Thymus (tissue), 11 donors: ENCODE data around the gene AKT3. TPM values are rescaled to one million over a fixed set of nuclear protein-coding genes. Genes with fewer than 3 reads are reported as not detected.

Experiments
- DNase-seq, 9 donors: peaks; one replicate each; pipeline ENCODE4 v3.0.0-alpha.2; 2013; ENCODE audit warnings: low spot score in 9 of 9, low read depth in 6 of 9, missing footprints in 1 of 9
- H3K27ac ChIP-seq, 2 donors: one replicate each; pipeline ENCODE4 v1.5.1; 2013; ENCODE audit warnings: control low read depth in 1 of 2, low read depth in 1 of 2, low read length in 1 of 2, mild to moderate bottlenecking in 1 of 2, moderate library complexity in 1 of 2
- H3K27me3 ChIP-seq, 2 donors: one replicate each; pipeline ENCODE4 v1.5.1; 2013; ENCODE audit warnings: low read length in 1 of 2; ENCODE audit not compliant: control insufficient read depth in 2 of 2, insufficient read depth in 1 of 2
- H3K36me3 ChIP-seq, 2 donors: one replicate each; pipeline ENCODE4 v1.5.1; 2013; ENCODE audit warnings: low read length in 1 of 2, mild to moderate bottlenecking in 1 of 2, moderate library complexity in 1 of 2; ENCODE audit not compliant: control insufficient read depth in 2 of 2, insufficient read depth in 2 of 2
- H3K4me1 ChIP-seq, 2 donors: one replicate each; pipeline ENCODE4 v1.5.1; 2013; ENCODE audit warnings: low read length in 2 of 2; ENCODE audit not compliant: control insufficient read depth in 2 of 2, insufficient read depth in 2 of 2
- H3K4me3 ChIP-seq, 2 donors: one replicate each; pipeline ENCODE4 v1.5.1; 2013; ENCODE audit warnings: low read length in 2 of 2, control low read depth in 1 of 2, mild to moderate bottlenecking in 1 of 2
- H3K9me3 ChIP-seq, 2 donors: one replicate each; pipeline ENCODE4 v1.5.1; 2013; ENCODE audit warnings: low read length in 1 of 2, mild to moderate bottlenecking in 1 of 2; ENCODE audit not compliant: control insufficient read depth in 2 of 2, insufficient read depth in 1 of 2
- WGBS: extraction: QIAGEN DNeasy Blood & Tissue Kit; methylation state at CpG from one replicate; pipeline ENCODE4 v1.1.7; 2013; 5-methylcytosine and 5-hydroxymethylcytosine counted together
- polyA plus RNA-seq: library from polyadenylated mRNA; stranded (reverse); fragments of 200-250 nt; gene quantifications from one replicate; pipeline ENCODE4 v1.2.3, GENCODE V29; 2013
- total RNA-seq: library from RNA; stranded (reverse); fragments of 120-200 nt; gene quantifications from one replicate; pipeline ENCODE4 v1.2.4, GENCODE V29; 2013
- donor health status: healthy.

AKT3 gene
- total and polyA plus RNA-seq, 2 donors = 14.5 to 45.3 TPM

DNA sequence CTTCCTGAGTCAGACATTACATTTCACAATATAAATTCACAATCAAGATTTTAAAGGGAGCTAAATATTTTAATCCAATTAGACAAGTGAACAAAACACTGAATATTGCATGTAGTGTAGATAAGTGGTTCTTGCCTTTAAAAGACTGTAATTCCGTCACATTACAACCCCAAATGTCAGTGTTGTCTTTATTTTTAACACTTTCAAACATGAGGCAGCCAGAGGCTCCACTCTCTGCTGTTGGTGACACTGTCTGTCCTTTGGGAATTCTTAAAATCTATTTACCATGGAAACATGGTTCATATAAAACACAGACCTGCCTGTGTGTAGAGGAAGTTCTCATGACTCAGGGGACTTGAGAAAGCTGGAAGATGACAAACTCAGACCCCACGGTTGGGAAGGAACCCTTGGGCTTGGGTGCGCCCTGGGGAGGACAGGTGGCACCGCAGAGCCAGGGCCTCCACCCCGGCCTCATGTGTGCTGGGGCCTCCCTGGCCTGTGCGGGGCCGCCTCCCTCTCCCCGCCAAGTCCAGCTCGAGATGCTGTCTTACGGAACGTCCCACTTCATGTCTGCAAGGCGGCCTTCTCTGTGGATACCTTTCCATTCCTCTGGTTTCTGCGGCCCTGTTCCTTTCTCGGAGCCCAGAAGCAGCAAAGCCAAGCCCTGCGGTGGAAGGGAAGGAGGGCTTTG lies 355.2 kb downstream of the AKT3 start:
- Histone ChIP-seq H3K27ac (no peak overlapping the region), H3K4me3 (no peak overlapping the region), H3K9me3 (peaks cover 0 to 4% of the 10 kb centered on the region in 2 donors), H3K27me3 (no peaks in the 10 kb centered on the region), H3K36me3 (peaks cover 13 to 15% of the 10 kb centered on the region in 2 donors), H3K4me1 (peaks cover 0 to 9% of the 10 kb centered on the region in 2 donors)
- no peak for DNase-seq
- WGBS = 97% methylated on average over 15 of the region's 15 CpGs

DNA sequence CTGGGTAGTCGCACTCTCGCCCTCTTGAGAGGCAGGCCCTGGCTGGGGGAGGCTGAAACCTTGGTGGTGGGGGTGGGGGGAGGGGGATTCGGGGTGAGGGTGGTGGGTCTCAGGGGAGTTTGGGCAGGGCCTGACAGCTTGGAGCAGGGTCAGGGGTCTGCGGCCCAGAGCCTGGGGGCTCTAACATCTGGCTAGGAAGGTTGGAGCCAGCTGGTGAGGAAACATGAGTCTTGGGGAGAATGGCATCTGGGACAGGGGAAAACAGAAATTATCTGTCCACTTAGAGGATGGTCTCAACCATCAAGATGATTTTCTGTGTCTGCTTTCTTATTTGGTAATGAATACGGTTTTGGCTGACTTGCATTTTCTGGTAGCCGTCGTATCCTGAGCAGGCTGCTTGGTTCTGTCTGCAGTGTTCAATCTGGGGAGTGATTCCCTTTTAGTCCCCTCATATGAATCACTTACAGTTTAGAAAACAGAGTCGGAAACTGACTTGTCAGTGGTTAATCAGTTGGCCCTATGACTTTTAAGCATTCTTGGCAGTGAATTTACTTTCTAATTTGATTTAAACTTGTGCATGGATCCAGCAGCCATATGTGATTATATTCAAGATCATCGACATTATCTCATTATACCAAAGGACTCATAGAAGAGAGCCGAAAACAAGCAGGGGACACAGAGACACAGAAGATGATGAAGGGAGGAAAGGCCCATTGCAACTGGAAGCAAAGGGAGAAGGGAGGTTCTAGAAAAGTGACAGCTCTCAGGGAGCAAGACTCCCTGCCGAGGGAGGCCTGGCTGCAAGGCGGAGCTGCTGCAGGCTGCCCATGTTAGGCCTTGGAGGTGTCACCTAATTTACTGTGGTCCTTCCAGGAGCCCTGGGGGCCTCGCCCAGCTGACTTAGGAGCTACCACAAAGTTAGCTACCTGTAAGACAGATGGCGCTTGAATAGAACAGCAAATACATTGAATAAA lies 356.6 kb downstream of the AKT3 start:
- no peak overlapping the region for H3K27ac ChIP-seq

DNA sequence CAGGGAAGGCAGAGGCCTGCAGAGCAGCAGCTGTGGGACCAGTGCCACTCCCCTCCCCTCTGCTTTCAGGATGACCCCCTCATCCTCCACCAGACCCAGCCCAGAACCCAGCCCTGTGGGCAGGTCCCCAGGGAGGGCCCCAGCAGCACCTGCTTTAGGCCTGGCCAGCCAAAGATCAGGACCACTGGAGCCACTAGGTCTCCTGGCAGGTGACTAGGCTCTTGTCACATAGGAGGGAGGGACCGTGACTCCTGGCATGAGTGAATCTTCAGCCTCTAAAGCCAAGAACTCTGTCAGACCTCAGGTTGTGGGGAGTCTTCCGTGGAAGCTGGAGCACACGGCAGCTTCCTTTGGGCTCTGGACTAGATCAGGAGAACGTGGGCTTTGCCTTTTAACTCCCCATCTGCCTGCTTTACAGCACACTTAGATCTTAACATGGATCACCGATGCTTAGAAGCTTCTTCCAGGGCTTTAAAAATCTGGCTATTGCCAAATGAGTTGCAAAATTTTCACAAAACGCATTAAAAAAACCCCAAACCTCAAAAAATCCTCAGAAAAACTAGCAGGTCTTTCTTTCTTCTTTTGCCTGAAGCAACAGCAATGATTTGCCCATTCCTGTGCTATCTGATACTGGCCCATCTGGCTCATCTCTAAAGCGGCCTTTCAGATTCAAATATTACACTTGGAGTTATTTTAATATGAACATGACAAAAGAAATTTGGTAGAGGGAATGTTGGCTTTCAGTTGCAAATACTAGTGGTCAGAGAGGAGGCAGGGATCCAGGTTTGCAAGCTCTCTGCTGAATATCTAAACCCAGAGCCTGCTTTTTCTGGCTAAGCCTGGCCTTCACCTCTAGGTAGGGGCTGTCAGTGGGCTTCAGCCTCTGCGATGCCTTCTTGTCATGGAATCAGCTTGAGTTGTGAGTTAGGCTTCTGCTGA lies 359.0 kb downstream of the AKT3 start:
- H3K4me3 ChIP-seq = no peak overlapping the region
- H3K4me1 ChIP-seq = no peaks in the 10 kb centered on the region
- peaks cover 0 to 4% of the 10 kb centered on the region in 2 donors for H3K9me3 ChIP-seq
- no peaks in the 10 kb centered on the region for H3K27me3 ChIP-seq
- WGBS = 92% methylated on average over 8 of the region's 8 CpGs
- H3K36me3 ChIP-seq = peaks cover 14% of the 10 kb centered on the region in 2 donors
- no peak for DNase-seq
- no peak overlapping the region for H3K27ac ChIP-seq

More for the DNA sequence above, 356.6 kb downstream of the AKT3 start:
- H3K27me3 ChIP-seq = no peaks in the 10 kb centered on the region
- H3K4me1 ChIP-seq = peaks cover 0 to 5% of the 10 kb centered on the region in 2 donors
- H3K4me3 ChIP-seq = no peak overlapping the region
- no peak for DNase-seq
- peaks cover 19 to 22% of the 10 kb centered on the region in 2 donors for H3K36me3 ChIP-seq
- 91% methylated on average over 14 of the region's 14 CpGs for WGBS
- peaks cover 0 to 4% of the 10 kb centered on the region in 2 donors for H3K9me3 ChIP-seq

DNA sequence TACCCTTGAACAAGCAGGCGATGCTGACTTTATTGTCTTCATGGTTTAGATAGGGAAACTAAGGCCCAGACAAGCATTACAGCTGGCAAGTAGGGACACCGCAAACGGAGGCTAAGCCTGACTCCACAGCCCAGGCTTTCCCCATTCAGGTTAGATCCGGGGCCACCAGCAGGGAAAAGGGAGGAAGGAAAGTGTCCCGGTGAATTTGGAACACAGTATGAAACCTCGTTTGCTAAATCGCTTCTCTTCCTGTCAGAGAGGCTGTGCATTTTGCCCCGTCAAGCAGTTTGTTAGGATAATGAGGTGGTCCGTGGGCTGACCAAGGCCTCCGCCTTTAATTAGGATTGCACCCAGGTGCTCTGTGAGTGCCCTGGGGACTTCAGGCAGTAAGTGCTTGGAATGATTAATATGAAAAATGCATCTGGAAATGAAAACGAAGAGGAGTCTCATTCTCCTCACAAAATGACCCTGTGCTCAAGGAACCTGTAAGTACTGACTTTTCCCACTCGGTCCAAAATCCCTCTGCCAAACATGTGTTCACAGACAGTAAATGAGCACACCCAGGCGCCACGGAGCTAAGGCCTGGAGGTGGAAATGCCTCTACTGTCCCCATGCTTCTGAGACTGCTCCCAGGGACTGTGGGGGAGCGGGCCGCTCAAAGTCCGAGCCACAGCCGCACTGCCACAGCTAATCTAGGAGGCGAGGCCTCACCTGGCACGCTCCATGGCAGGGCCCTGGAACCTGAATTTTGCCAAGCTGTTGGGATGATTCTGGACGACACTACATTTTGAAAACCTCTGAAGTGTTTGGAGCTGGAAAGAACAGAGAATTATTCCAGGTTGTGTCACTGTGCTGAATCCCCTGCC lies 360.1 kb downstream of the AKT3 start:
- Histone ChIP-seq H3K27me3 (no peaks in the 10 kb centered on the region), H3K9me3 (peaks cover 0 to 4% of the 10 kb centered on the region in 2 donors), H3K4me3 (no peak overlapping the region), H3K27ac (no peak overlapping the region), H3K36me3 (peaks cover 8 to 14% of the 10 kb centered on the region in 2 donors), H3K4me1 (no peaks in the 10 kb centered on the region)
- no peak for DNase-seq
- 98% methylated on average over 21 of the region's 21 CpGs for WGBS

DNA sequence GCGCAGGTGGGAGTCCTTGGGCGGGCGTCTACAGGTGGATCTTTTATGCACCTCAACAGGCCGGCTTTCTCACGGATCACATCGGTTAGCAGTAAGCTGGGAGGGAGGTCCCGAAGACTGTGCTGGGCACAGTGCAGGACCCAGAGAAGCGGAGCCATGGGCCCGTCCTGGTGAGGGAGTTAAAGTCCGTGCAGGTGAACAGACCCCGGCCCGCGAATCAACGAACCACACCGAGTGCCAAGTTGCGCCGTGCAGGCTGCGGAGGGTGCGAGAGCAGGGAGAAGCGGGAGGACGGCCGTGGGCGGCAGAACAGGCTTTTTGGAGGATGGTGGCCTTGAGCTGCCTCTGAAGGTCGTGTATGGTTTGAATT lies 360.9 kb downstream of the AKT3 start:
- Histone ChIP-seq H3K27ac (no peak overlapping the region), H3K4me3 (no peak overlapping the region), H3K4me1 (no peaks in the 10 kb centered on the region), H3K36me3 (peaks cover 7 to 14% of the 10 kb centered on the region in 2 donors), H3K27me3 (no peaks in the 10 kb centered on the region), H3K9me3 (peaks cover 0 to 4% of the 10 kb centered on the region in 2 donors)
- no peak for DNase-seq
- WGBS = 99% methylated on average over 24 of the region's 24 CpGs

DNA sequence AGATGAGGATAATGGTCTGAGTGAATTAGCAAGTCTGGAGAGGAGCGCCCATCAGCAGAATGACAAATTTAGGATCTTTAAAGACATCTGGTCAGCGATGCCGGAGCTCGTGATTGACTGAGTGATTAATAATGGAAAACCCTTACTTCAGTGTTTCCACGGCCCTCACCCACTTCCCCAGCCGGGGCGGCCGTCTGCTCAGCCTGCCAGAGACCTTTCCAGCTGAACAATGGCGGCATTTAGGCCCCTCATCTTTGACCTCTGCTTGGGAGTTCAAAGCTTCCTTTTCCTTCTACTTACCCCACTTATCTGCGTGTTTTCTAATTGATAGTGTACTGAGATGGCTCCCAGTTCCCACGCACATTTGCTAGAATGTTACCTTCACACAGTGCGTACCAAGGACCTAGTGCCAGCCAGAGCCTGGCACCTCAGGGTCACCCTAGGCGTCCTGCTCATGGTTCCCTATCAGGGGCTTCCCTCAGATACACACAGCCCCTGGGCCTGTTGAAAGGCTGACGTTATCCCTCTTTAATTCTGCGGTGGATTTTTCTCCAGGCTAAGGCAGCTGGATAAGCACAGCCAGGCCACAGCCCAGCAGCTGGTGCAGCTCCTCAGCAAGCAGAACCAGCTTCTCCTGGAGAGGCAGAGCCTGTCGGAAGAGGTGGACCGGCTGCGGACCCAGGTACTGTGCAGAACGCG lies 361.4 kb downstream of the AKT3 start:
- Histone ChIP-seq H3K36me3 (peaks cover 7 to 14% of the 10 kb centered on the region in 2 donors), H3K27me3 (no peaks in the 10 kb centered on the region), H3K9me3 (peaks cover 0 to 4% of the 10 kb centered on the region in 2 donors), H3K4me1 (peaks cover 0 to under 1% of the 10 kb centered on the region in 2 donors), H3K27ac (no peak overlapping the region), H3K4me3 (no peak overlapping the region)
- no peak for DNase-seq
- 98% methylated on average over 20 of the region's 20 CpGs for WGBS

DNA sequence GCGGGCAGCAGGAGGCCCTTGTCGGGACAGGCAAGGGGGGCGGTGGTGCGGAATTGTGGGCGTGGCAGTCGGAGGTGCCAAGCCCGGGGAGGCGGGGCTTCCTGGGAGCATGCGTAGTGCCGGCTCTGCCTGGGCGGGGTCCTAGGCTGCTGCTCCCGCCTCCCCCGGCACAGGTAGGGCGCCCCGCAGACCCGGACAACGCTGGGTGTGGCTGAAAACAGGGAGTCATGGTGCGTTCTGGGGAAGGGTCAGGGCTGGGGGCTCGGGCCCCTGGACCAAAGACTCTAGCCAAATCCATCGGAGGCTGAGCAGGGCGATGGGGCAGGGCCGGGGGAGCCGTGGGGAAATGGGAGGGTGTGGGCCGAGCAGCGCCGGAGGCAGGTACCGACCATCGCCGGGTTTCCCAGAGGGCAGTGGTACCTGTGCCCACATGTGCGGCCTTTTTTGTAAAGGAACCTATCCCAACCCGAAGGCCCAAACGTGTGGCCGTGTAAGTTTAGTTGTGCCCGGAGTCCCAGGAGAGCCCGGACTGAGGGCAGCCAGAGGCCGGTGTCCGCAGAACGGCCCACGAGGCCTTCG lies 362.3 kb downstream of the AKT3 start:
- no peak overlapping the region for H3K27ac ChIP-seq
- peaks cover 2 to 7% of the 10 kb centered on the region in 2 donors for H3K4me1 ChIP-seq
- H3K36me3 ChIP-seq = peaks cover 7 to 12% of the 10 kb centered on the region in 2 donors
- H3K4me3 ChIP-seq = no peak overlapping the region
- DNase-seq = no peak
- 94% methylated on average over 40 of the region's 40 CpGs for WGBS
- peaks cover 0 to 4% of the 10 kb centered on the region in 2 donors for H3K9me3 ChIP-seq
- no peaks in the 10 kb centered on the region for H3K27me3 ChIP-seq
